ENCODE measurements around the gene RHBG. TPM values are rescaled to one million over a fixed set of nuclear protein-coding genes. Genes with fewer than 3 reads are reported as not detected.
"Not testable (repeated sequence)": the region's sequence is repeated elsewhere in the genome, so short reads cannot be mapped to it uniquely, and the experiment has no call there.

The RHBG gene, protein sequence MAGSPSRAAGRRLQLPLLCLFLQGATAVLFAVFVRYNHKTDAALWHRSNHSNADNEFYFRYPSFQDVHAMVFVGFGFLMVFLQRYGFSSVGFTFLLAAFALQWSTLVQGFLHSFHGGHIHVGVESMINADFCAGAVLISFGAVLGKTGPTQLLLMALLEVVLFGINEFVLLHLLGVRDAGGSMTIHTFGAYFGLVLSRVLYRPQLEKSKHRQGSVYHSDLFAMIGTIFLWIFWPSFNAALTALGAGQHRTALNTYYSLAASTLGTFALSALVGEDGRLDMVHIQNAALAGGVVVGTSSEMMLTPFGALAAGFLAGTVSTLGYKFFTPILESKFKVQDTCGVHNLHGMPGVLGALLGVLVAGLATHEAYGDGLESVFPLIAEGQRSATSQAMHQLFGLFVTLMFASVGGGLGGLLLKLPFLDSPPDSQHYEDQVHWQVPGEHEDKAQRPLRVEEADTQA
- not detected for polyA plus RNA-seq (2013, experiment 1 of 2; ENCODE audit: insufficient read length)
- not detected for polyA plus RNA-seq (2013, experiment 2 of 2; ENCODE audit: insufficient read length)

DNA sequence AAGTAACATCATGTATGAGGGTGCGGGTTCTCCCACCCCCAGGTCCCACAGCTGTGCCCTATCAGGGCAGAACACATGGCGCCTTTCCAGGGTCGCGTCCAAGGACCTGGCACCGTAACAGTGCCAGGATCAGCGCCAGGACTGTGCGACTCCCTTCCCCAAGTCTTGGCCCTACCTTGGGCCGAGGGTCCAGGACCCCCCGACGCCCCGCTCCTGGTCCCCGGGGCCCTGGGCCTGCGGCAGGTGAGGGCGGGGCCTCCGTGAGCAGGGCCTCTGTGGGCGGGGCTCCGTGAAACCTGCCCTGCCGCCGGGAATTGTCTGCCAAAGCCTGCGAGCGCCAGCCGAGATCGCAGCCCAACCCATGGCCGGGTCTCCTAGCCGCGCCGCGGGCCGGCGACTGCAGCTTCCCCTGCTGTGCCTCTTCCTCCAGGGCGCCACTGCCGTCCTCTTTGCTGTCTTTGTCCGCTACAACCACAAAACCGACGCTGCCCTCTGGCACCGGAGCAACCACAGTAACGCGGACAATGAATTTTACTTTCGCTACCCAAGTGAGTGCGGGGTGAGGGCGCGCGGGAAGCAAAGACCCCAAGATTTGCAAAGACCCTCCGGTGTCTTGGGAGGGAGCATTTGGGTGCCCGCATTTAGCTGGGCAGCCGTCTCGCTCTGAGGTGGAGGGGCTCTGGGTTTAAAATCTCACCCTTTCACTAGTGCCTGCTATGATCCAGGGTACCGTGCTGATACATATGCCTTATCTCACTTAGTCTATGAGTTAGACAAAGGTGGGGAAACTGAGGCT, at the start of gene RHBG:
RHBG (plus strand) TSS at position 323 of the 796 bp plus-strand sequence; CDS start at position 362, 39 bp downstream.
- peak; percentile 18 for DNase-seq

DNA sequence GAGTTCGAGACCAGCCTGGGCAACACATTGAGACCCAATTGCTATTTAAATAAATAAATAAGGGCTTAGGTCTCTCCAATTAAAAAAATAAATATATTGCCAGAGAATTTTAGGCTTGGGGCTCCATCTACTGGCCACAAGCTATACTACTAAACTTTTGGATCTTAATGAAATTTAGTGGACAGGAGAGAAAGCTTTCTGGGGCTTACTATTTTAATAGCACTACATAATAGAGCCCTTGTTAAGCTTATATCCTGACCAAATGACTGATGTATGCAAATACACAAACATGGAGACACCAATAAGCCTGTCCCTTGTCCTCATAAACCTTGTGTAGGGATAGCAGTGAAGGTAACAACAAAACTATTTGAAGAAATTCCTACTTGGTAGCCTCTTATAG, 49.3 kb upstream of the RHBG start:
- peak; percentile 30 for DNase-seq

DNA sequence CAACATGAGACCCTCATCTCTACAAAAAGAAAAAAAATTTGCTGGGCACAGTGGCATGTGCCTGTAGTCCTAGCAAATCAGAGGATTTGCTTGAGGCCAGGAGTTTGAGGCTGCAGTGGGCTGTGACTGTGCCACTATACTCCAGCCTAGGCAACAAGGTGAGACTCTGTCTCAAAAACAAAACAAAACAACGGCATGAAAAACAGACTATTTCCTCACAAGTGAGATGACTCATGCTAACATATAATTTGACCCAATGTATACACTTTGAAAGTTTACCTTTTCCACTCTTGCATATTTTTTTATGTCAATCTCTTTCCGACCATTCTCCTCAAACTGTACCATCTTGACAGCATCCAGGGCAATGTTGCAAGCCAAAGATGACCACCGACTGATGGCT, 48.5 kb upstream of the RHBG start:
- DNase-seq = no peak

DNA sequence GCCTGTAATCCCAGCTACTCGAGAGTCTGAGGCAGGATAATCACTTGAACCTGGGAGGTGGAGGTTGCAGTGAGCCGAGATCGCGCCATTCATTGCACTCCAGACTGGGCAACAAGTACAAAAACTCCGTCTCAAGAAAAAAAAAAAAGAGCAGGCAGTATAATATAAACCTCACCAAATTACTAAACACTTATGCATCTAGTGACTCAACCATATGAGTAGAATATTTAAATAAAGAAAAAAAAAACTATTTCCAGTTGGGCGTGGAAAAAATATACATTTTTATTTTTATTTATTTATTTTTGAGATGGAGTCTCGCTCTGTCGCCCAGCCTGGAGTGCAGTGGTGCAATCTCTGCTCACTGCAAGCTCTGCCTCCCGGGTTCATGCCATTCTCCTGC, 45.8 kb upstream of the RHBG start:
- DNase-seq = peak; percentile 40

DNA sequence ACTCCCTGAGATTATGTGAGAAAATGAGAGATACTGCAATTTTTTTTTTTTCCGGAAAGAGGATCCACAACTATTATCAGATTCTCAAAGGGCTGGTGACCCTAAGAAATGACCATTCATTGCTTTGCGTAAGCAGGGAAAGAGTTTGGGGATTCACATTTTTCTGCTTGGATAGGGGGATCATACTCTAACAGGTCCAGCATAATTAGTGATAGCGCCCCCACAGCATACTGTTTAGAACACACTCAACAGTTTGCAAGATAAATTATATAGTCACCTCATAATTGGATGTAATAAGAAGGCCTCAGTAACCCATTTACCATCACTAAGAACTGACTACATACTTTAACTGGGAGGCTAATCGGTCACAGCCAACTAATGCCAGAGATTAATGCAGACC, 32.8 kb upstream of the RHBG start:
- no peak for DNase-seq

DNA sequence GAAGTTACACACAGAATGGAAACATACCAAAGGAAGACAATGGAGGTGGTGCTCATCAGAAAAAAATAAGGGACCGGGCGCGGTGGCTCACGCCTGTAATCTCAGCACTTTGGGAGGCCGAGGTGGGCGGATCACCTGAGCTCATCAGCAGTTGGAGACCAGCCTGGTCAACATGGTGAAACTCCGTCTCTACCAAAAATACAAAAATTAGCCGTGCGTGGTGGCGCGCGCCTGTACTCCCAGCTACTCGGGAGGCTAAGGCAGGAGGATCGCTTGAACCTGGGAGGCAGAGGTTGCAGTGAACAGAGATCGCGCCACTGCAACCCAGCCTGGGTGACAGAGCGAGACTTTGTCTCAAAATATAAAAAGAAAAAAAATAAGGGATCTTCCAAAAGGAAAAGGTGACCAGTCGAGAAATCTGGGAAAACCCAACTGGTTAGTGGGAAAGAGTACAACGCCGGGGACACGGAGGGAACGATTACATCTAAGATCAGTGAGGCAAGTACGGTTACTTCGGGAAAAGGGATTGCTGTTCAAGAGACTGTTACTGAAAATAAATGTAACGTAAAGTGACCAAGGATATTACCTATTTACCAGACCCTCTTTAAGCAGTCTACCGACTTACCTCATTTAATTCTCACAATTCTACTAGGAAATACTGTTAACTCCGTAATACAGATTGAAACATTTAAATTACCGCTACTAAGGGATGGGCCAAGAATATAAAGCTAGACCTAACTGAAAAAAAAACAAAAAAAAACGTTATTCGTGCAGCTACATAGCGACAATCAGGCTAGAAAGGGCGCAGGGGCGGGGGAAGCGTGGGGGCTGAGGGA, 31.7 kb upstream of the RHBG start:
- no peak for DNase-seq

DNA sequence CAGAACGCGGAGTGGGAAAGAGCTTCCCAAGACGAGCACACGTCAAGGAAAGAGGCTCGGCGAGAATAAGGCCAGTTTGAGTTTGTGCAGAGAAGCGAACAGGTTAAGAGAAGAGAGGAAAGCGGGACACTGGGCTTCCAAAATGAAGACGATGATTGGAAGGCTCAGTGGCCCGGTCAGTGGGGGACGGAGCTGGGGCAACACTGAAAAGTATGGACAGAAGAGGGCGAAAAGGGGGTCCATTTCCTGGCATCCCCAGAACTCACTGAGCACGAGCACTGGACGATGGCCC, 31.2 kb upstream of the RHBG start:
- DNase-seq = no peak

DNA sequence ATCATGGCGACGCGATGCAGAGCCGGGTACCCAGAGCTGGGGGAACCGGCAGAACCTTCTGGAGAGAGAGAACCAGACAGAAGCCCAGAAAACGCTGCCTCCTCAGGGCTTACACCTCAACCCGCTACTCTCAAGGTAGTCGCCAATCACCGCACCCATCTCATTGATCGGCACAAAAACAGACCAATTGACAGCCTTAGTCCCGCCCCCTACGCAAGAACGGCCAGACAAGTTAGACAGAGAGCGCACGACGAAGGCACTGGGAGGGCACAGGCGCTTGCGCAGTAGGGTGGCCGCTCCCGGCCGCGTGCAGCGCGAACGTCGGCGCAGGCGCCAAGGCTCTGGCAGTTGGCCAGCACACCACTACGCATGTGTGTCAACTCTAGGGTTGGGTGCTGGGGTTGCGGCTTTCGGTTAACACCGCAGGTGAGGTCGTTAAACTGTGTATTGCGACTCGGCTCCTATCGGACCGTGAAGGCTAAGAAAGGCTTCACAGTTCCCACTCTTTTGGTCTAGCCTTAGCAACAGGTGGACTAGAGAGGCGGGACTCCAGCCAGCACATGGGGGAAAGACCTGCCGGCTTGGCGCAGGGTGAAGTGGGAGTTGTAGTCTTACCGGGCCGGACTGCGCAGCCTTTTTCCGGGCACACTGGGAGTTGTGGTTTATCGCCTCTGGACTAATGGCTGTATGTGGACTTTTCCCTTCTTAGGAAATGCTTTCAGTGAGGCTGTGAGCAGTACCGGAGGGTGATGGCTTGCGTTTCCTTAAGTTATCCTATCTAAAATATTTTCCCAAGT, 30.6 kb upstream of the RHBG start, which contains the start of the genes CCT3 and TSACC:
CCT3 (minus strand) TSS at position 113 of the 797 bp plus-strand sequence; CDS start at position 5, 108 bp downstream.
TSACC (plus strand) TSS at position 347 of the 797 bp plus-strand sequence. CDS start 1,232 bp downstream, outside the sequence.
- DNase-seq = peak; percentile 100

DNA sequence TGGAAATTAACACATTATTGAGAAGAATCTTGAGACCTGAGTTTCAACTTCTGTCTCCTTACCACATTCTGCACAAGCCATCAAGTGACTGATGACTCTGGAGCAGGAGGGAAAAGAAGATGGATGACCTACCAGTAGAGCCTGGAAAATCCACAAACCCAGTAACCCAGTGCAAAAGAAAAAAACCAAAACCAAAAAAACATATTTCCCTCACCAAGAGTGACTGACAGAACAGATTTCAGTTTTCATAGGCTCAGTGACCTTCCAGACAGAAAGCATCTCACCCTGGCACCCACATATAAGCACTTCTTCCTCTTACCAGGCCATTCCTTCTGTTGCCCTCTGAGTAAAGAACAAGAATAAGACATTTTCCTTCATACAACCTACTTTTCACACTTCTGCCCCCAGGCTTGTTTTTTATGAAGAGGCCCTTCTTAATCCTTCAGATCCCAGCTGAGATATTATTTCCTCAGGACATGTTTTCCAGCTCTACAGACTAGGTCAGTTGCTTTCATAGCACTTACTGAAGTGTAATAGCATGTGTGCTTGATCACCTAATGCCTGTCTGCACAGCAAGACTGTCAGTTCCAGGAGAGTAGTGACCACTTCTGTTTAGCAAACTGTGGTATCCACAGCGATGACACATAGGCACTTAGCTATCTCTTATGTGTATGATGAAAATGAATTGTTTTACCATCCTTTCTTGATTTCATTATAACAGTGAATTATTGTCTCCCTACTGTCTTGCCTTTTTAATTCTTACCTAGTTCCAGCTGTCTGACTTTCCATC, 26.6 kb upstream of the RHBG start:
- peak; percentile 11 for DNase-seq

DNA sequence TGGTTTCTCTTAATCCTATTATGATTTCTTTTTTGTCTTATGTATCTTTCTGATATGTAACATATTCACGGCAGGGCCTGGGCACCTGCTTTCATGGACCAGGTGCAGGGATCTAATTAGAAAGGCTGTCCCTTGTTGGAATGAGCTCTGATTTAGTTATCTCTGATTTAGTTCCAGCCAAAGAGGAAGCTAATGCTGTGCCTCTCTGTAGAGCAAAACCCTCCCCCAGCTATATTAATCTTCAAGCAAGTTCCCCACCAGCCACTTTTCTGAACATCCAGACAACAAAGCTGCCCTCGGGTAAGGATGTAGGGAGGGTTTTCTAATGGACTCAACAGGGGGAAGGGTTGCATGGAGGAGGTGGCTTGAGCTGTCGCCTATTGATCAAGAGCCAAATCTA, 24.6 kb upstream of the RHBG start:
- DNase-seq = no peak

DNA sequence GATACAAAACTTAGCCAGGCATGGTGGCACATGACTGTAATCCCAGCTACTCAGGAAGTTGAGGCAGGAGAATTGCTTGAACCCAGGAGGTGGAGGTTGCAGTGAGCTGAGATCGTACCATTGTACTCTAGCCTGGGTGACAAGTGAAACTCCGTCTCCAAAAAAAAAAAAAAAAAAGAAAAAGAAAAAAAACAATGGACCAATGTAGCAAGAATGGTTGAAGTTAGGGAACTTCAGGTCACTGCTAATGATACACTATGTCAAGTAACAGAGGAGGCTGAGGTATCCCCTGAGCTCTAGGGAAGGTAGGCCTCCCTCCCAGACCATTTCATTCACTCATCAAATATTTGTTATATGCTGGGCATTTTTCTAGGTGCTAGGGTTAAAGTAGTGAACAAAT, 23.0 kb upstream of the RHBG start:
- DNase-seq = not testable (repeated sequence)

DNA sequence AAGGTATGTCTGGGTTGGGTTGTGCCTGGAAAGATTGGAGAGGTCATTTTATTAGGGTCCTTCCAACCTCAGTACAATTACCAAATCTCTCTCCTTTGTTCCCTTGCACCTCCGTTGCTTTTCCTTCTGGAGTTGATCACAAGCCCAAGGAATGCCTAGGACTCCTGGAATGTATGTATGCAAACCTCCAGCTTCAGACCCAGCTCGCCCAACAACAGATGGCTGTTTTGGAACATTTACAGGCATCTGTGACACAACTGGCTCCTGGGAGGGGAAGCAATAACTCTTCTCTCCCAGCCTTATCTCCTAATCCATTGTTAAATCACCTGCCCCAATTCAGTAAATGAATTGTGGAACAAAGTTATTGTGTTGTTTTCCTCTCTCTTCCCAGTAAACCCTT, 22.4 kb upstream of the RHBG start:
- peak; percentile 59 for DNase-seq

DNA sequence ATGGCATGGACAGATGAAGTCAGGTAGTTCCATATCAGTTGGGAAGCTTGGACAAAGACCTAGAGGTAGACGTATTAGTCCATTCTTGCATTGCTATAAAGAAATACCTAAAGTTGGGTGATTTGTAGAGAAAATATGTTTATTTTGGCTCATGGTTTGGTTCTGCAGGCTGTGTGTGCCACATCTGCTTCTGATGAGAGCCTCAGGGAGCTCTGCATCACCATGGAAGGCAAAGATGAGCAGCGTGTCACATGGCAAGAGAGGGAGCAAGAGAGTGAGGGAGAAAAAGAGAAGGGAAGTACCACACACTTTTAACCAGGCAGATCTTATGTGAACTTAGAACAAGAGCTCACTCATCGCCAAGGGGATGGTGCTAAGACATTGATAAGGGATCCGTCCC, 21.7 kb upstream of the RHBG start:
- DNase-seq = peak; percentile 75

DNA sequence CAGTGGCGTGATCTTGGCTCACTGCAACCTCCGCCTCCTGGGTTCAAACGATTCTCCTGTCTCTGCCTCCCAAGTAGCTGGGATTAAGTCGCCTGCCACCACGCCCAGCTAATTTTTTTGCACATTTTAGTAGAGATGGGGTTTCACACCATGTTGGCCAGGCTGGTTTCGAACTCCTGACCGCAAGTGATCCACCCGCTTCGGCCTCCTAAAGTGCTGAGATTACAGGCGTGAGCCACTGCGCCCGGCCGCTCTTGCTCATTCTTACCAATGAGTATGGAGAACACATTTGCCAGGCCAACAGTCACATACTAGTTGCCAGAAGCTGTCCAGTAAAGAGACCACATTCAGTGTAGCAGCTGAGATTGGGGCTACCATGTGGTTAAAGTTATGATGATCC, 16.5 kb upstream of the RHBG start:
- not testable (repeated sequence) for DNase-seq

DNA sequence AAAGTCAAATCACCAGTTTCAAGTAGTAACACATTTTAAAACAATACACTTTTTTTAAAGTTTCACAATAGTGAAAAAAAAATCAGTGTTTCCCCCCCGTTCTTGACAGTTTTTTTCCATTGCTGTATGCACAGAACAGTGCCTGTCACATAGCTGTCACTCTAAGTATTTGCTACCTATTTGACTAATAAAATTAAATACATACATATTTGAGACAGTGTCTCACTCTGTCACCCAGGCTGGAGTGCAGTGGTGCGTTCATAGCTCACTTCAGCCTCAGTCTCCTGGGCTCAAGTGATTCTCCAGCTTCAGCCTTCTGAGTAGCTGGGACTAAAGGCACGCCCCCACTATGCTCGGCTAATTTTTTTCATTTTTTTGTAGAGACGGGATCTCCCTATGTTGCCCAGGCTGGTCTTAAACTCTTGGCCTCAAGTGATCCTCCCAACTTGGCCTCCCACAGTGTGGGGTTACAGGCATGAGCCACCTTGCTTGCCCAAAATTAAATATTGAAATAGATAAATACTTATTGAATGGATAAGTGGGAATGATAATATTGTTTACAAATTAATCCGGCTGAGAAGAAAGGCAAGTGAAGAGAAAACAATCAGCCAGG, 12.6 kb upstream of the RHBG start:
- no peak for DNase-seq

DNA sequence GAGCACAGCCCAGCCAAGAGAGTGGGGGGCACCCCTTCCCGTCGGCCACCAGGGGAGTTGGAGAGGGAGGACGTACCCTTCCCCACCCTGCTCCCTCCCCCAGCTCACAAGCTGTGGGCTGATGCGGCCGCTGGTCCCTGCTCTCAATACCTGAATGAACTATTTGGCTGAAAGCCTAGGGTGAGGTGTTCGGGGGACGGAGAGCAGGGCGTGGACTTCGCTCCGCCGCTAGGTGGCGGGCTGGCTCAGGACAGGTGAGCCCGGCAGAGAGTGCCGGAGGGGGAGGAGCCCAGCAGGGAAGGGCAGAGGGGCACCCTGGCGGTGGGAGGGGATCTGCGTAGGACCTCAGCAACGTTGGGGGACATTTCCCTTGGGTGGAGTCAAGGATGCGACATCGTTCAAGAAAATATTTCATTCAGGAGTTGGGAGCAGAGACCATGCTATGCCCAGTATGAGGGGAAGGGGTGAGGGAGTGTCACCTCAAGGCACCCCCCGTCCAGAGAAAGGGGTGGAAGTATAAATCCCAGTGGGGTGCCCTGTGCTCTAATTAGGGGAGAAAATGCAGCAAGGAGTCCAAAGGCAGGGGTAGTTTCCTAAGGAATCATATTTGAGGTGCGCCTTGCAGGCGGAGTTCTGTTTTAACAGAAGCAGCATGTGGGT, 12.0 kb upstream of the RHBG start:
- peak; percentile 12 for DNase-seq

DNA sequence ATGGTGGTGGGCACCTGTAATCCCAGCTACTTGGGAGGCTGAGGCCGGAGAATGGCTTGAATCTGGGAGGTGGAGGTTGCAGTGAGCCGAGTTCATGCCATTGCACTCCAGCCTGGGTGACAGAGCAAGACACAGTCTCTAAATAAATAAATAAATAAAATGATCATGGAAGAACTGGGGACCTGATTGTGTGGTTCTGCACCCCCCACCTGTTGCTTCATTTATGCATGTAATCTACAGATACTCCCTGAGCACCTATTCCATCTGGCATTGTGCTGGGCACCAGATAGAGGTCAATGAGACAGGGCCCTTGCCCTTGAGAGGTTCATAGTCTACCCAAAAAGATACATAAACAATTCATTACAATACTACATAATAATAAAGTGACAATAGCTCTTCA, 11.0 kb upstream of the RHBG start:
- no peak for DNase-seq

DNA sequence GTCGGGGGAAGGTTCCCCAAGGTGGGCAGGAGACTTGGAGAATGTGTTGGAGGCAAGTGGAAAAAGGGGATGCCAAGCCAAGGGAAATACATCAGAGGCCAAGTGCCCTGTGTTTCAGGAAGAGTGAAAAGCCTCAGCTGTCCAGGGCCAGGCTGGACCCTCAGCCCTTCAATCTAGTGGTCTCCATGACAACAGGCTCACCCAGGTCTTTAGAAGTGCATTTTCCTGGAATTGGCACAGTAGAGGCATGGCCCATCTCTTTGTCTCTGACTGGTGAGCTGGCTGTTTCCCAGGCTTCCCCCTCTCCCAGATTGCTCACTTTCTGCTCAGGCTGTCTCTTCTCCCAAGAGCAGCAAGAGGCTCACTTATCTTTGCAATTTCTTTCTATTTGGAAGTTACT, 10.4 kb upstream of the RHBG start:
- DNase-seq = no peak

DNA sequence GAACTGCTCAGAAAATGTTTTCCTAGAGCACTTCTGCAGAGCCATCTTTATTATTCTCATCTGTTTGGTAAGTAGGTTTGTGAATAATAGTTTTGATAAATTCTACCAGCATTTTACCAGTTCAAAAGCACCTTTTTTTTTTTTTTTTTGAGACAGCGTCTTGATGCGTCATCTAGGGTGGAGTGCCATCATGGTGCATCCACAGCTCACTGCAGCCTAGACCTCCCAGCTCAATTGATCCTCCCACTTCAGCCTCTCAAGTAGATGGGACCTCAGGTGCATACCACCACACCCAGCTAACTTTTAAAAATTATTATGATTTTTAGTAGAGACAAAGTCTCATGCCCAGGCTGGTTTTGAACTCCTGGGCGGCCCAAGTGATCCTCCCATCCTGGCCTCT, 9.8 kb upstream of the RHBG start:
- DNase-seq = no peak

DNA sequence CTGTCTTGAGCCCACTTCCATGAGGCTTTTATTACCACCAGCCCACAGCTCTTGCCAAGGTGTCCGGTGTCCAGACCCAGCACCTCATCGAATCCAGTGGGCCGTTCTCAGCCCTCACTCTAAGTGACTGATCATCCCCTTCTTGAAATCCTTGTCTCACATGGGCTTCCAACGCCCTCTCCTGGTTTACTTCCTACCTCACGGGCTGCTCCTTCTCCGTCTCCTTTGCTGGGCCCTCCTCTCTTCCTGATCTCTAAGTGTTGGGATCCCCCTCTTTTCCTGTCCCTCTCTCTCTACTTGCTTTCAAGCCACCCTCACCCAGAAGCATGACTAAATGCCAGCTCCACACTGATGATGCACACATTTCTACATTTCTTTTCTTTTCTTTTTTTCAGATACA, 9.0 kb upstream of the RHBG start:
- DNase-seq = peak; percentile 24

Data from fibroblast of skin of back (primary cell).